Naive B cell (primary cell): Measurements from ENCODE around the gene ADD1. TPM values are rescaled to one million over a fixed set of nuclear protein-coding genes. Genes with fewer than 3 reads are reported as not detected.
"Not testable (repeated sequence)": the region's sequence is repeated elsewhere in the genome, so short reads cannot be mapped to it uniquely, and the experiment has no call there.

ENCODE experiments used
- ATAC-seq, 2 donors: fragments of 150-1000 bp; cut with Tn5 transposase; 2 replicates each; pipeline ENCODE4 v1.10.0; 2021; ENCODE audit warnings: low read depth in 2 of 2, mild to moderate bottlenecking in 2 of 2, moderate library complexity in 2 of 2
- DNase-seq: peaks from one replicate; pipeline ENCODE4 v3.0.0; 2022
- H3K27ac Mint-ChIP-seq, 6 donors: one replicate each; pipeline ENCODE4 v1.8.0; 2020 to 2022; ENCODE audit warnings: mild to moderate bottlenecking in 6 of 6, mixed read lengths in 6 of 6, moderate library complexity in 5 of 6, inconsistent platforms in 2 of 6
- H3K27me3 Mint-ChIP-seq, 3 donors: one replicate each; pipeline ENCODE4 v1.8.0; 2021 to 2022; ENCODE audit warnings: mixed read lengths in 3 of 3, mild to moderate bottlenecking in 1 of 3
- H3K36me3 Mint-ChIP-seq, 2 donors: one replicate each; pipeline ENCODE4 v1.8.0; 2020 to 2022; ENCODE audit warnings: mixed read lengths in 2 of 2, inconsistent platforms in 1 of 2, mild to moderate bottlenecking in 1 of 2
- H3K4me1 Mint-ChIP-seq, 3 donors: one replicate each; pipeline ENCODE4 v1.8.0; 2020 to 2022; ENCODE audit warnings: mixed read lengths in 3 of 3, inconsistent platforms in 1 of 3, mild to moderate bottlenecking in 1 of 3, moderate library complexity in 1 of 3
- H3K4me3 Mint-ChIP-seq, 8 donors: one replicate each; pipeline ENCODE4 v1.8.0; 2020 to 2022; ENCODE audit warnings: mild to moderate bottlenecking in 8 of 8, mixed read lengths in 8 of 8, moderate library complexity in 8 of 8, inconsistent platforms in 2 of 8
- H3K9me3 Mint-ChIP-seq, 7 donors: one replicate each; pipeline ENCODE4 v1.8.0; 2020 to 2022; ENCODE audit warnings: mixed read lengths in 7 of 7, mild to moderate bottlenecking in 5 of 7, inconsistent platforms in 2 of 7, moderate library complexity in 1 of 7
- polyA plus RNA-seq, 6 donors: library from polyadenylated mRNA; unstranded; fragments of 300-500 nt; fragmentation: Illumina TruSeq; gene quantifications; one replicate each; pipeline ENCODE4 v1.2.3, GENCODE V29; 2021; ENCODE audit warnings: low read depth in 6 of 6

Gene ADD1
- polyA plus RNA-seq, 6 donors from 2014 or later: 325 to 440 (median 349) TPM

GRCh38 chr4:2908686-2909085, 65.0 kb downstream of the ADD1 start:
- Mint-ChIP-seq H3K36me3 (peaks cover 7 to 8% of the 10 kb centered on the region in 2 donors), H3K4me1 (peaks cover 0 to 9% (median 5%) of the 10 kb centered on the region in 3 donors), H3K27ac (peak overlapping the region in 2 of 6 donors; percentile 53 to 64), H3K27me3 (no peaks in the 10 kb centered on the region), H3K9me3 (no peaks in the 10 kb centered on the region), H3K4me3 (no peak overlapping the region)
- no peak for ATAC-seq
- no peak for DNase-seq

- DNase-seq (no peak), ATAC-seq (no peak)
- H3K36me3 Mint-ChIP-seq: peaks cover 2 to 7% of the 10 kb centered on the region in 2 donors
- no peaks in the 10 kb centered on the region for H3K27me3 Mint-ChIP-seq
- no peaks in the 10 kb centered on the region for H3K9me3 Mint-ChIP-seq
- H3K27ac Mint-ChIP-seq: no peak overlapping the region
- H3K4me3 Mint-ChIP-seq: peak overlapping the region in 1 of 8 donors; percentile 20
- H3K4me1 Mint-ChIP-seq: peaks cover 0 to 9% (median 6%) of the 10 kb centered on the region in 3 donors
Measured at GRCh38 chr4:2909583-2909982, 65.9 kb downstream of the ADD1 start.

- peak overlapping the region in 3 of 6 donors; percentile 36 to 74 (median 38) for H3K27ac Mint-ChIP-seq
- ATAC-seq (no peak), DNase-seq (no peak)
- no peak overlapping the region for H3K4me3 Mint-ChIP-seq
- H3K4me1 Mint-ChIP-seq: peaks cover 3 to 9% (median 9%) of the 10 kb centered on the region in 3 donors
- peaks cover 2 to 7% of the 10 kb centered on the region in 2 donors for H3K36me3 Mint-ChIP-seq
- no peaks in the 10 kb centered on the region for H3K27me3 Mint-ChIP-seq
- H3K9me3 Mint-ChIP-seq: no peaks in the 10 kb centered on the region
Measured at GRCh38 chr4:2910409-2910808, 66.8 kb downstream of the ADD1 start.

GRCh38 chr4:2911868-2912267, 68.2 kb downstream of the ADD1 start:
- H3K27me3 Mint-ChIP-seq: no peaks in the 10 kb centered on the region
- peaks cover 3 to 8% (median 5%) of the 10 kb centered on the region in 3 donors for H3K4me1 Mint-ChIP-seq
- no peak overlapping the region for H3K4me3 Mint-ChIP-seq
- ATAC-seq (no peak), DNase-seq (no peak)
- peaks cover 7 to 12% of the 10 kb centered on the region in 2 donors for H3K36me3 Mint-ChIP-seq
- peak overlapping the region in 1 of 6 donors; percentile 47 for H3K27ac Mint-ChIP-seq
- H3K9me3 Mint-ChIP-seq: no peaks in the 10 kb centered on the region

GRCh38 chr4:2913168-2913567, 69.5 kb downstream of the ADD1 start:
- Mint-ChIP-seq H3K4me3 (no peak overlapping the region), H3K4me1 (peaks cover 12 to 20% (median 15%) of the 10 kb centered on the region in 3 donors), H3K9me3 (peaks cover 0 to 3% (median 0%) of the 10 kb centered on the region in 7 donors), H3K27me3 (no peaks in the 10 kb centered on the region), H3K27ac (peak overlapping the region in 3 of 6 donors; percentile 29 to 56 (median 52)), H3K36me3 (peaks cover 2 to 20% of the 10 kb centered on the region in 2 donors)
- no peak for DNase-seq
- ATAC-seq: no peak

- Mint-ChIP-seq H3K36me3 (peaks cover 10 to 22% of the 10 kb centered on the region in 2 donors), H3K4me3 (peak overlapping the region in 1 of 8 donors; percentile 29)
- DNase-seq: no peak
Measured at GRCh38 chr4:2914256-2915126, 70.8 kb downstream of the ADD1 start.

GRCh38 chr4:2915789-2916188, 72.1 kb downstream of the ADD1 start:
- Mint-ChIP-seq H3K4me1 (peaks cover 31 to 45% (median 42%) of the 10 kb centered on the region in 3 donors), H3K27ac (peak overlapping the region in 3 of 6 donors; percentile 22 to 75 (median 56)), H3K9me3 (peaks cover 0 to 4% (median 0%) of the 10 kb centered on the region in 7 donors), H3K4me3 (no peak overlapping the region), H3K27me3 (no peaks in the 10 kb centered on the region), H3K36me3 (peaks cover 22 to 35% of the 10 kb centered on the region in 2 donors)
- DNase-seq (no peak), ATAC-seq (no peak)

More at GRCh38 chr4:2914256-2915126, 70.8 kb downstream of the ADD1 start:
- ATAC-seq: no peak
- Mint-ChIP-seq H3K27me3 (no peaks in the 10 kb centered on the region), H3K9me3 (peaks cover 0 to 3% (median 0%) of the 10 kb centered on the region in 7 donors), H3K27ac (peak overlapping the region in 5 of 6 donors; percentile 20 to 77 (median 56)), H3K4me1 (peaks cover 18 to 32% (median 29%) of the 10 kb centered on the region in 3 donors)

- H3K36me3 Mint-ChIP-seq: peaks cover 26 to 40% of the 10 kb centered on the region in 2 donors
- peak overlapping the region in 3 of 6 donors; percentile 44 to 97 (median 88) for H3K27ac Mint-ChIP-seq
- DNase-seq, ATAC-seq, H3K27me3 Mint-ChIP-seq, H3K9me3 Mint-ChIP-seq: not testable (repeated sequence)
- H3K4me1 Mint-ChIP-seq: peaks cover 36 to 51% (median 50%) of the 10 kb centered on the region in 3 donors
- H3K4me3 Mint-ChIP-seq: peak overlapping the region in 1 of 8 donors; percentile 52
Measured at GRCh38 chr4:2916696-2917095, 73.1 kb downstream of the ADD1 start.

GRCh38 chr4:2918300-2918699, 74.7 kb downstream of the ADD1 start:
- H3K27ac Mint-ChIP-seq: peak overlapping the region; percentile 88 to 97 (median 96)
- H3K36me3 Mint-ChIP-seq: peaks cover 29 to 46% of the 10 kb centered on the region in 2 donors
- H3K4me3 Mint-ChIP-seq: peak overlapping the region in 7 of 8 donors; percentile 2 to 77 (median 44)
- H3K4me1 Mint-ChIP-seq: peaks cover 45 to 66% (median 64%) of the 10 kb centered on the region in 3 donors
- DNase-seq, H3K9me3 Mint-ChIP-seq, H3K27me3 Mint-ChIP-seq: not testable (repeated sequence)
- ATAC-seq: peak; percentile 39 to 53

GRCh38 chr4:2918714-2919113, 75.1 kb downstream of the ADD1 start:
- H3K36me3 Mint-ChIP-seq: peaks cover 29 to 46% of the 10 kb centered on the region in 2 donors
- peak; percentile 33 for DNase-seq
- H3K9me3 Mint-ChIP-seq: not testable (repeated sequence)

GRCh38 chr4:2922453-2923101, 78.9 kb downstream of the ADD1 start:
- H3K4me1 Mint-ChIP-seq: peaks cover 38 to 61% (median 55%) of the 10 kb centered on the region in 3 donors
- H3K36me3 Mint-ChIP-seq: peaks cover 27 to 30% of the 10 kb centered on the region in 2 donors
- H3K27ac Mint-ChIP-seq: peak overlapping the region; percentile 35 to 97 (median 76)
- not testable (repeated sequence) for ATAC-seq, DNase-seq, H3K9me3 Mint-ChIP-seq, H3K27me3 Mint-ChIP-seq
- peak overlapping the region in 3 of 8 donors; percentile 12 to 63 (median 56) for H3K4me3 Mint-ChIP-seq

More at GRCh38 chr4:2918714-2919113, 75.1 kb downstream of the ADD1 start:
- peak; percentile 81 to 93 for ATAC-seq
- not testable (repeated sequence) for H3K27me3 Mint-ChIP-seq
- Mint-ChIP-seq H3K4me1 (peaks cover 48 to 70% (median 69%) of the 10 kb centered on the region in 3 donors), H3K4me3 (peak overlapping the region; percentile 22 to 77 (median 46)), H3K27ac (peak overlapping the region; percentile 88 to 97 (median 96))

GRCh38 chr4:2923141-2923551, 79.5 kb downstream of the ADD1 start:
- peaks cover 36 to 55% (median 49%) of the 10 kb centered on the region in 3 donors for H3K4me1 Mint-ChIP-seq
- ATAC-seq (no peak), DNase-seq (no peak)
- H3K27ac Mint-ChIP-seq: peak overlapping the region in 3 of 6 donors; percentile 11 to 97 (median 65)
- H3K4me3 Mint-ChIP-seq: peak overlapping the region in 3 of 8 donors; percentile 36 to 56 (median 44)
- H3K9me3 Mint-ChIP-seq: peaks cover 0 to 4% (median 0%) of the 10 kb centered on the region in 7 donors
- H3K36me3 Mint-ChIP-seq: peaks cover 26 to 34% of the 10 kb centered on the region in 2 donors
- H3K27me3 Mint-ChIP-seq: no peaks in the 10 kb centered on the region

GRCh38 chr4:2923668-2924173, 80.1 kb downstream of the ADD1 start:
- peaks cover 0 to 4% (median 0%) of the 10 kb centered on the region in 7 donors for H3K9me3 Mint-ChIP-seq
- peaks cover 31 to 49% (median 44%) of the 10 kb centered on the region in 3 donors for H3K4me1 Mint-ChIP-seq
- H3K36me3 Mint-ChIP-seq: peaks cover 26 to 28% of the 10 kb centered on the region in 2 donors
- no peak for DNase-seq
- peak overlapping the region in 3 of 8 donors; percentile 36 to 44 (median 40) for H3K4me3 Mint-ChIP-seq
- H3K27me3 Mint-ChIP-seq: no peaks in the 10 kb centered on the region
- ATAC-seq: no peak
- H3K27ac Mint-ChIP-seq: peak overlapping the region in 2 of 6 donors; percentile 65 to 97
